HG02840 (cell line): ENCODE results near the gene LNPEP.

Experiments used
- ATAC-seq: cut with Tn5 transposase; IDR thresholded peaks from one replicate; pipeline ENCODE4 v1.9.1; 2021; ENCODE audit warnings: mild to moderate bottlenecking, moderate library complexity, moderate number of reproducible peaks; ENCODE audit not compliant: unreplicated experiment, low FRiP score

Gene LNPEP

DNA sequence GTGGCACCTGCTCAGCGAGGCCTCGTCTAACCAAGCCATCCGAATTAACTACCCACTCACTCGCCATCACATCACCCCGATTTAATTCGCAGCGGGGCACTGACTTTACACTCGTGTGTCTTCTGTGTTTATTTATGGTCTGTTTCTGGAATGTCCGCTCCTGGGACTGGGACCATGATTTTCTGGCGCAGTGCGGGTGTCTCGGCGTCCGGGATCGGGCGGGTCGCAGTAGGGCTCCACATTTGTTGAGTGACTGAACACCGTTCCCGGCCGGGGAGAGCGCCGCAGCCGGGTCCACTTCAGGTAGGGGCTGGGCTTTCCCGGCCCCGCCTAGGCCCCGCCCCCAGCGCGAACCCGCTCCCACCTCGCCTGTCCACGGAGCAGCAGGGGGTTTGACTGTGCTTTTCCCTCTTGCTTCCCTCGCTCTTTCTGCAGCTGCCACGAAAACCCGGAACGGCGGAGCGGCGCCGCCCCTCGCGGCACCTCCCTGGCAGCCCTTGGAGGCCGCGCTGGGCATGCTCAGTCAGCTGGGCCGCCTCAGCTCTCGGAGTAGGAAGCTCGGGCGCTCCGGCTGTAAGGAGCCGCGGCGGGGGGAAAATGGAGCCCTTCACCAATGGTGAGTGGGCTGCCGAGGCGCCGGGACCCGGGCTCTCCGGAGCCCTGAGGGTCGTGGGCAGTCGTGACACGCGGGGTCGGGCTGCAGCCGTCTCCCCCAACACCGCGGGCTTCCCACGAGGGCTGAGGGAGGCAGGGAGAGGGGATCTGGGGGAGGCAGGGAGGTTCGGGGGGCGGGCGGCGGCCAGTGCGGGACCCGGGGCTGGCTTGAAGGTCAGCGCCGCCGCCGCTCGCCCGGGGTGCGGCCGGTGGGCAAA, at the start of gene LNPEP:
LNPEP (plus strand) TSS at position 522 of the 872 bp plus-strand sequence; CDS start at position 598, 76 bp downstream.
- ATAC-seq: peak; percentile 48

DNA sequence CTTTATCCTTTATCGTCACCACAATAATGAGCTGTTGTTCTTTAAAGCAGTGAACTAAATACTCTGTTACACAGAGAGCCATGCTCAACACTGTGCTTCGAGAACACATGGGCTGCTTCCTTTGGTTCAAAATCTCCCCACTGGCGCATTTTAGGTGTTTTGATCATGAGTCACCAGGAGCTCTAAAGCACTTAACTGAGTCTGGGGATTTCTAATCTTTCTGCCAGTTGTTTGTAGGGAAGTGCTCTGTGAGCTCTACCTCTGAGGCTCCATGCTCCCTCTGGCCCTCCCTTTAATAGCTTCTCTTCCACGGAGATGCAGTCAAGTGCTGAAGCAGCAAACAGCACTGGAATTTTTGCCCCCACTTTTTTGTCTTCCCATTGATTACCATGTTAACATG, 42.5 kb upstream of the LNPEP start:
- ATAC-seq: no peak

DNA sequence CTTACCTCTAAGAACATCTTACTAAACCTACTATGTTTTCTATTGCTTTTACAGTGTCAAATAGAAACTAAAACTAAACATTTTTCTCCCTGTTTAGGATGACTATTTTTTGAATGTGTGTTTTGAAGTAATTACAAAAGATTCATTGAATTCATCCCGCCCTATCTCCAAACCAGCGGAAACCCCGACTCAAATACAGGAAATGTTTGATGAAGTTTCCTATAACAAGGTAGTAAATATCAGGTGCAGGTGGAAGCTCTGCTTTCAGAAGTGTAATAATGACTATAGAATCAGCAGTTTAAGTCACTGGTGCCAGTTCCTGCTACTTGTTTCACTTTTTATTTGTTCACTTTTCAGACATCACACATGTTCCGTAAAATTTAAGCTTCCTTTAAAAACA, 39.6 kb upstream of the LNPEP start:
- no peak for ATAC-seq

DNA sequence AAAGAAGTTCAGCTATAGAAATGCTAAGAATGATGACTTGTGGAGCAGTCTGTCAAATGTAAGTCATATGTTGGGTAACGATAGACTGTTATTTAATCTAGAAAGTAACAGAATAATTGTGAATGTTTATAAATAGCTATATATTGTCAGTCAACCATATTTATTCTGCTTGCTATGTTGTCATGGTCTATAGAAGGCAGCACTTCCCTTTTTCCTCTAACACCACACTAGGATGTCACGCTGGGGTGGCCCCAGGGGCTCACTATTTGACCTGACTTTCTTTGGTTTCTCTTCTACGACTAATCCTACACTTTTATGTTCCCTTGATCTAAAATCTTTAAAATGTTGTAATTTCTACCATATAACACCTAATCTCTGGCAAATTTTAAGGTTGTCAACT, 39.1 kb upstream of the LNPEP start:
- peak; percentile 87 for ATAC-seq

DNA sequence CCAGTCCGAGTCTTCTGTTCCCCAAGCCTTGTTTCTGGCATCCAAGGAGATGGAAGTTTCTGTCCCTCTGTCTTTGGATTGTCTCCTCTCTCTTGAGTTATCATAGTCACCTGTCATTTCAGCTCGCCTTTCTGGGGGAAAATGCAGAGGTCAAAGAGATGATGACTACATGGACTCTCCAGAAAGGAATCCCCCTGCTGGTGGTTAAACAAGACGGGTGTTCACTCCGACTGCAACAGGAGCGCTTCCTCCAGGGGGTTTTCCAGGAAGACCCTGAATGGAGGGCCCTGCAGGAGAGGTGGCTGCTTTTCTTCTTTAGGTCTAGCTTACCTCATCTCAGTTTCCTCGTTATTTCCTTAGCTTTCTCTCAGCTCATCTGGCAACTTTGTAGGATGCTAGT, 34.5 kb upstream of the LNPEP start:
- ATAC-seq: no peak

DNA sequence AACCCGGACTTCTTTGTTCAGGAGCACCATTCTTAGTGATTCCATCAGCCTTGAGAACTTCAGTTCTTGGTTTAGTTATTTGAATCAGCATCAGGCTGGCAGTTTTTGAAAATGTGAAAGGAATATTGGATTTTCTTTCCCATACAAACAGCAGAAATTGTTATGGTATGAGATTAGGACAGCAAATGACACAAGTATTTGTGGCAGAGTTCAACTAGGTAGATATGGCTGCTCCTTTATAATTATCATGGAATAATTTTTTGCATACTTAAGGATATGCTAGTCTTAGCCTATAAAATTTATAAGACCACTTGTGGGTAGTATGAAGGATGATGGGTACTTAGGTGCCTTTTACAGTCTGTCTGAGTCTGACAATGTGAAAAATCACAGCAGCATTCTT, 34.0 kb upstream of the LNPEP start:
- no peak for ATAC-seq

DNA sequence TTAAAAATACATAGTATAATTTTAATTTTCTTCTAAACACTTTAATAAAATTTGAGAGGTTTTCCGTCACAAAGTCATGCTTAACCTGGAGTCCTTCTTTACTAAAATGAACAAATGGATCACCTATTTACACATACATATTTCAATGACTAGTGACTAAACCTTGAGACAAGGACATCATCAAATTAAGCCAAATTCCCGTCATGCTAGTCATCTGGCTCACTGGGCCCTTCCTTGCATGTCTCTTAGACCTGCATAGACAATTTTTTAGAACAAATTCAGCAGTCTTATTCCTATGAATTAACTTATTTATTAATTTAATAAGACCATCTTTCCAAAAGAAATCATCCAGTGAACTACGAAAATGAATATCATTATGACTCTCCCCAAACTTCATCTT, 33.0 kb upstream of the LNPEP start:
- ATAC-seq: no peak

DNA sequence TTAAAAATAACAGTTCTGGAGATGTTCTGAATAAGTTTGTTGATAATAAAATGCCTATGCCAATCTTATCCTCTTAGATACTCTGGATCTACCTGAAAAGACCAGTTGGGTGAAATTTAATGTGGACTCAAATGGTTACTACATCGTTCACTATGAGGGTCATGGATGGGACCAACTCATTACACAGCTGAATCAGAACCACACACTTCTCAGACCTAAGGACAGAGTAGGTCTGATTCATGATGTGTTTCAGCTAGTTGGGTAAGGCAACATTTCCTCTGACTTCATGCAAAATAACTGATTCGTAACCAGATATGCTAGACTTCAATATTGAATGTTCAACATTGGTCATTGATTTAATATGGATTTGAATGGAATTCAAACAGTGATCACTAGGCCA, 32.6 kb upstream of the LNPEP start:
- ATAC-seq: no peak

DNA sequence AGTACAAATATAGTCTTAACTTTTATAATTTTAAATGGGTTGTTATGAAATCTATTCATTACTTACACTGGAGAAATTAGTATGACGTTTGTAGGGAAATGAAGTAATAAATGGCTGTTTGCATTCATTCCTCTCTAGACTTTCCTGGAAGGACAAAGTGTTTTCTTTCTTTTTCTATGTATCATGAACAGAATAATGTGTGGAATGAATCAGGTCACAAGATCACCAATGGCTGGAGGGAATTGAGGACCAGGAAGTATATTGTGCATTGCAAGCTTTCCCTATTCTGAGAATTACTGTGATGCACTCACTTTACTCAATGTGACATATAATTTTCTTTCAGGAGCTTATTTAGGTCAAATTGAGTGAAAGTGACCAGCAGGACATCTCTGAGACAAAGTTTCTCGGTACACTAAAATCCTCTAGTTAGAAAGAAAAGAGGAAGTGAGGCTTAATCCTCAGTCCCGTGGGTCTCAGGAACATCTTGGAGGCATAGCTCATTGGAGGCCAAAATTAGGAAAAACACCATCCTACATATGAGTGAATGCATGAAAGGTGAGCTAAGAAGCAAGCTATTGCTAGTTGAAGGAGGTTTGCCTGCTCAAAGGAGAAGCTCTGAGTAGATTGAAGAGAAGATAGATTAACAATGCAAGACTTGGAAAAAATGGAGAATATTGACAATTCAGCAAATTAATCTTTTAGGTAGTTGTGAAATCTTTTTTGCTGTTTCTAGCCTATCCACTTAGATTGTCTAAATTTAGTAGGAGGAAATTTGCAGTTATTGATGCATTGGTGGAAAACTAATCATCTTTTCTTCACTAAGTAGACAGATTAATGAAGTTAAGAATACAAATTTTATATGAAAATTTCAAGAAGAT, 31.6 kb upstream of the LNPEP start:
- ATAC-seq: no peak

DNA sequence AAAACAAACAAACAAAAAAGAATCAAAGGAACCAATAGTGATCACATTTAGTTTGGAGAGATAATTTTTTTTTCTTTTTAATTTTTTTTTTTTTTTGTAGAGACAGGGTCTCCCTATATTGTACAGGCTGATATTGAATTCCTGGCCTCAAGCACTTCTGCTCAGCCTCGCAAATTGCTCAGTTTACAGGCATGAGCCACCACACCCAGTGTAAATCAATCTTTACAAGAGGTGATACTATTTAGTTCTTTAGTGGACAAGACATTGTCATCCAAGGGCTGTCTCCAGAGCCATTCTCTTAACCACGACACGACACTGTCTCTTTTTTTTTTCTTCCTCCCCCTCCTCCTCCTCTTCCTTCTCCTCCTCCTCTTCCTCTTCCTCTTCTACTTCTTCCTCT, 30.0 kb upstream of the LNPEP start:
- ATAC-seq: no peak

DNA sequence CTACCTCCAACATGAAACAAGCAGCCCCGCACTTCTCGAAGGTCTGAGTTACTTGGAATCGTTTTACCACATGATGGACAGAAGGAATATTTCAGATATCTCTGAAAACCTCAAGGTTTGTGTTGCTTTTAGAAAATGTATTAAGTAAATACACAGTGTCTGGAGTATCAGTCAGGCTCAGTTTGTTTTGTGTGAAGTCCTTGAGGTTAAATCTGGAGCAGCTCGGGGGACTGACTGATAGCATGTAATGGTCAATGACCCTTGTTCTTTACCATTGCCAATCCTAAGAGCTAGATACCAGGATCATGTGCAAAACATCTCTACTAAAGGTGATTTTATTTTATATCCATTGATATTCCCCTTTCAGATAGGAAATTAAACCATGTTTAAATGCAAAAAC, 26.9 kb upstream of the LNPEP start:
- no peak for ATAC-seq

DNA sequence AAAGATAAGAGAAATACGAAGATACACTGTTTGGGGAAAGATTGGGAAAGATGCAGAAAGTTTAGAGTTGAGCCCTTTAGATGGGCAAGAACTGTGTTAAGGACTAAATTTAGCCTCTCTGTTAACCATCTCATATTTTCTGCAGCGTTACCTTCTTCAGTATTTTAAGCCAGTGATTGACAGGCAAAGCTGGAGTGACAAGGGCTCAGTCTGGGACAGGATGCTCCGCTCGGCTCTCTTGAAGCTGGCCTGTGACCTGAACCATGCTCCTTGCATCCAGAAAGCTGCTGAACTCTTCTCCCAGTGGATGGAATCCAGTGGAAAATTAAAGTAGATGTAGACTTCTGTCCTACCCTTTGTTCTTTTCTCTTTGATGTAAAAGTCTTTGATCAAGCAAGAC, 26.4 kb upstream of the LNPEP start:
- ATAC-seq: no peak

DNA sequence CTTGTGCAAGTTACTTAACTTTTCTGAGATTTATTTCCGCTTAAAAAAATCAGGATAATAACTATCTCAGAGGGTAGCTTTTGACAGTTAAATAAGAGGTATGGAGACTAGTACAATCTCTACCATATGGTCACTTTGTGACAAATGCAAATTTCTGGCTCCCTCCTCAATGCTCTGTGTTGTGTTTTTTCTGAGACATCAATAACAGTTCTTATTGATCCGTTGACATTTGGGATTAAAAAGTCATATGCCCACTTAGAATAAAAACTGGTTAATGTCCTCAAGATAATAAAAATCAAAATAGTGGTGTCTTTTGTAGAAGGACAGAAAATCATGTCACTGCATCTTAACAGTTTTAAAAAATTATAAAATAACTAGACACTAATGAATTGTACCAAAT, 24.7 kb upstream of the LNPEP start:
- ATAC-seq: no peak

DNA sequence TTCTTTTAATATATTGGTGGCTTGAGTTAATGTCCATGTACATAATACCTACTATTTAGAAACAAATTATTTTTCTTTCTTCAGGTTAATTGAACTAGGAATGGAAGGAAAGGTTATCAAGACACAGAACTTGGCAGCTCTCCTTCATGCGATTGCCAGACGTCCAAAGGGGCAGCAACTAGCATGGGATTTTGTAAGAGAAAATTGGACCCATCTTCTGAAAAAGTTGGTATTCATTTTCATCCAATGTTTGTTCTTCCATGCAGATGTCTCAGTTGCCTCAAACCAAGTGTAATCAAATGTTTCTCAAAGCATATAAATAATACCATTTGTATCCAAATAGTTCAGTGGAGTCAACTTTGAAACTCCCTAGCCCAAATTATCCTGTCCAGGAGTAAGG, 22.6 kb upstream of the LNPEP start:
- no peak for ATAC-seq

DNA sequence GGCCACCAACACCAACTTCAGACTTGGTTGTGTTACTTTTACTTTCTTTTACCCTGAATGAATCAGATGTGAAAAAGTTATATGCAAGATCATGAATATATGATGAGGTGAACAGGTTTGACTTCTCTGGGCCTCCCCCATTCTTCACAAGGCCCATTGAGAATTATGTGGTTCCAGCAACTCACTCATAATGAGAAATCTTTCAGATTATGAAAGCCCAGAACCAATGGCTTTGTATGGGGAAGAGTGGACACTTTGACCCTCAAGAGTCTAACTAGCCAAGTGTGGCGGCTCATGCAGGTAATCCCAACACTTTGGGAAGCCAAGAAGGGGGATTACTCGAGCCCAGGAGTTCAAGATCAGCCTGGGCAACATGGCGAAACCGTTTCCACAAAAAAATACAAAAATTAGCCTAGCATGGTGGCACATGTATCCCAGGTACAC, 16.1 kb upstream of the LNPEP start:
- peak; percentile 53 for ATAC-seq

DNA sequence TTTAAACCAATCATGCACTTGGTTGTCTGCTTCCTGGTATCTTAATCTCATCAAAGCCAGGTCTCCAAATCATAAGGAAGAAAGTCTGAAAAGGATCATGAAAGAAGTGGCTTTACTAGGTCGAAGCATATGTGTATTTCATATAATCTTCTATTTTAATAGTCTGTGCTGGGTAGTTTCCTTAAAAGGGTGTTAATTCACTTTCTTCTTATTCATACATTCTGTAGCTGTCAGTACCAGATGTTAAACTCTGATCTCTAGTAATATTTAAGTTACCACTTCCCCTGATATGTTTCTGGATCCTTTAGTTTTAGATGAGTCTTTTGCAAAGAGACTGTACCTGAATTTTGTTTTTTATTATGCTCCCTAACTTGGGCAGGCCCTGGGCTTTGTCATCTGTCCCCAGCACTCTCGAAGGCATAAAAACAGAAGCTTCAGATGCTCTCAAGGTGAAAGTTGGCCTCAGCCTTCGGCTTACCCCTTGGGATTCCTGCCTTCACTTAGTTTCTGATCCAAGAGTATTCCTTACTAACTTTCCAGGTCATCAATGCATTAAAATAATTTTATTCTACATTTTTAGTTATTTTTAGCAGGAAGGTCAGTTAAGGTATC, 15.0 kb upstream of the LNPEP start:
- ATAC-seq: no peak

DNA sequence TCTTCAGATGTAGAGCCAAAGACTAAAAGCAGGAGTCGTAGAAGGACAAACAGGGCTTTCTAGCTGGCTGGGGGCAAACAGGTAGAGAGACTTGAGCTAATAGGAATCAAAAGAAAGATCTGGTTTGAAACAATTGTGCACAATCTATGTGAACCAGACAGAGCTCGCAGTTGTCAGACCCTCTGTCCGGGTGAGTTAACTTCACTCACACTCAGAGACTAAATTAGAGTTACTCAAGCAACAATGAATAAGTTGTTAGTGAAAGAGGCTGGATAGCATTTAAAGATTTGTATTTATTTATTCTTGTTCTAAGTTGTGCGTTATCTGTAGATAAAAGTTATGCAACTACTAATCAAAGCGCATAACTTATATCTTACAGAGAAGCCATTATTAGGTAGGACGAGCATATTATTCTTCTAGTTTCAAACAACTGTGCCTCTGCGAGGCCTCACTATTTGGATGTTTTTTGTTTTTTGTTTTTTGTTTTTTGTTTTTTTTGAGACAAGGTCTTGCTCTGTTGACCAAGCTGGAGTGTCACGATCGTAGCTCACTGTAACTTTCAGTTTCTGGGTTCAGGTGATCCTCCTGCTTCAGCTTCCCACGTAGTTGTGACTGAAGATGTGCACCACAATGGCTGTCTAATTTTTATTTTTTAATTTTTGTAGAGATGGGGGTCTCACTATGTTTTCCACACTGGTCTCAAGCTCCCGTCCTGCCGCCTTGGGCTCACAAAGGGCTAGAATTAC, 13.2 kb upstream of the LNPEP start:
- ATAC-seq: no peak

DNA sequence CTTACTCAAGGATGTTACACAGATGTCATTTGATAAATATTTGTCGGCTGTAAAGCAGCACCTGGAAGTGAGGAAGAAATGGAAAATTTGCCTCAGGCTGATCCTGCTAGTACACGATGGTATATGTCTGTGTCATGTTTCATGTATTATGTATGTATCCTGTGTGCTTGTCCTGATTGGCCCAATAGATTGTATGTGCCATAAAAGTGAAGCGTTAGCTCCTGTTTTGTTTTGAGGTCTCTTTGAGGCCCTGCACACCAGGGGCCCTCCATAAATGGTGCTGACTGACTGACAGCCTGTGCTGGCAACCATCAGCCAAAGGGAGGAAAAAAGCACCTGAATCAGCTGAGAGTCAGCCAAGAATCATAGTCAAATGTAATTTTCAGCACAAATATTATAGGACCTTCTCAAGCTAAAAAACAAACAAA, 11.8 kb upstream of the LNPEP start:
- no peak for ATAC-seq

DNA sequence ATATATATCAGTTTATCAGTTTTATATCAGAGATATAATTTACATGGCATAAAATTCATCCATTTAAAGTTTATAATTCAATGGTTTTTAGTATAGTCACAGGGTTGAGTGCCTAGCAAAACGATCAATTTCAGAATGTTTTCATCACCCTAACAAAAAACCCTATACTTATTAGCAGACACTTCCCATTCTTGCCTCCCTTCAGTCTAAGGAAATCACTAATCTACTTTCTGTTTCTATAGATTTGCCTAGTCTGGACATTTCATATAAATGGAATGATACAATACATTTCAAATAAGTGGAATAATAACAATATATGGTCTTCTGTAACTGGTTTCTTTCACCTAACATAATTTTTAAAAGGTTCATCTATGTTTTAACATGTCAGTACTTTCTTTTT, 9.6 kb upstream of the LNPEP start:
- ATAC-seq: no peak

DNA sequence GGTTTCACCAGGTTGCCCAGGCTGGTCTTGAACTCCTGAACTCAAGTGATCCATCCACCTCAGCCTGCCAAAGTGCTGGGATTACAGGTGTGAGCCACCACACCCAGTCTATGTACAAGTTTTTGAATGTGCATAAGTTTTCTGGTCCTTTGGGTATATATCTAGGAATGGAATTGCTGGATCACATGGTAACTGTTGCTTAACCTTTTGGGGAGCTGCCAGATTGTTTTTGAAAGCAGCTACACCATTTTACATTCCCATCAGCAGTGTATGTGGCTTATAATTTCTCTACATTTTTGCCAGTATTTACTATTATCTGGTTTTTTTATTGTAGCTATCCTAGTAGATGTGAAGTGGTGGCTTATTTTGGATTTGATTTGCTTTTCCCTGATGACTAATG, 8.9 kb upstream of the LNPEP start:
- ATAC-seq: no peak
